GM21576 (cell line): ENCODE measurements around the gene KLHDC7B.
"Not testable (repeated sequence)": the region's sequence is repeated elsewhere in the genome, so short reads cannot be mapped to it uniquely, and the experiment has no call there.

Source experiments
- ATAC-seq: cut with Tn5 transposase; IDR thresholded peaks from one replicate; pipeline ENCODE4 v1.9.1; 2021; ENCODE audit warnings: mild to moderate bottlenecking, moderate library complexity; ENCODE audit not compliant: unreplicated experiment

Gene KLHDC7B

GRCh38 chr22:50529416-50529896, 16.2 kb upstream of the KLHDC7B start:
- no peak for ATAC-seq

GRCh38 chr22:50529897-50530579, 15.7 kb upstream of the KLHDC7B start, which contains the start of gene TYMP:
TYMP (minus strand) TSS chr22:50530012; CDS start chr22:50529709, 303 bp downstream.
- ATAC-seq: no peak

GRCh38 chr22:50530580-50530876, 15.2 kb upstream of the KLHDC7B start:
- no peak for ATAC-seq

GRCh38 chr22:50530877-50531545, 14.7 kb upstream of the KLHDC7B start:
- ATAC-seq: peak; percentile 21

DNA sequence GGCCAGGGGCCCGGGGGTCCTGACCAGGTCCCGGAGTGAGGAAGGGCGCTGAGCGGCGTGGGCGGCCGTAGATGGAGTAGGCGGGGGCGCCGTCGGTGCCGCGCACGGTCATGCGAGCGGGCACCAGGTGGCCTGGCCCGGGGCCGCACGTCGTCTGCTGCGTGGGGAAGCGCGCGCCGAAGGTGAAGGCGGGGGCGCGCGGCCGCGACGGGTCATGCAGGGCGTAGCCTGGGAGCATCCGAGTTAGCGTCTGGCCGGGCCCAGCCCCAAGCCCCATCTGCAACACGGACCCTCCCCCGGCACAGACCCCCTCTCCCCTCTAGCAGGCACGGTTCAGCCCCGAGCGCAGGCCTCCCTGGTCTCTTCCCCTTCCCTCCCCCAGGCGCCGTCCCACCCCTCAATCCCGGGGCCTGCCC, 14.1 kb upstream of the KLHDC7B start:
- peak; percentile 30 for ATAC-seq

GRCh38 chr22:50531962-50532674, 13.6 kb upstream of the KLHDC7B start:
- no peak for ATAC-seq

GRCh38 chr22:50532824-50533796, 12.6 kb upstream of the KLHDC7B start:
- ATAC-seq: no peak

- not testable (repeated sequence) for ATAC-seq
Observed at GRCh38 chr22:50533856-50534711, 11.6 kb upstream of the KLHDC7B start.

DNA sequence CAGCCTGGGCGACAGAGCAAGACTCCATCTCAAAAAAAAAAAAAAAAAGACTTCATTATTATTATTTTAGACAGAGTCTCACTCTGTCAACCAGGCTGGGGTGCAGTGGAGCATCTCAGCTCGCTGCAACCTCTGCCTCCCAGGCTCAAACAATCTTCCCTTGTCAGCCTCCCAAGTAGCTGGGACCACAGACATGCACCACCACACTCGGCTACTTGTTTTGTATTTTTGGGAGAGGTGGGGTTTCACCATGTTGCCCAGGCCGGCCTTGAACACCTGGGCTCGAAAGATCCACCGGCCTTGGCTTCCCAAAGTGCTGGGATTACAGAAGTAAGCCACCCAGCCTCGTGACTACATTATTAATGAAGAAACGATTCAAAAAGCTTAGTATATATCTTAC, 10.6 kb upstream of the KLHDC7B start:
- no peak for ATAC-seq

GRCh38 chr22:50536226-50536625, 9.5 kb upstream of the KLHDC7B start:
- no peak for ATAC-seq

- ATAC-seq: no peak
Observed at GRCh38 chr22:50537765-50538164, 7.9 kb upstream of the KLHDC7B start.

- no peak for ATAC-seq
Observed at GRCh38 chr22:50540381-50540780, 5.3 kb upstream of the KLHDC7B start.

DNA sequence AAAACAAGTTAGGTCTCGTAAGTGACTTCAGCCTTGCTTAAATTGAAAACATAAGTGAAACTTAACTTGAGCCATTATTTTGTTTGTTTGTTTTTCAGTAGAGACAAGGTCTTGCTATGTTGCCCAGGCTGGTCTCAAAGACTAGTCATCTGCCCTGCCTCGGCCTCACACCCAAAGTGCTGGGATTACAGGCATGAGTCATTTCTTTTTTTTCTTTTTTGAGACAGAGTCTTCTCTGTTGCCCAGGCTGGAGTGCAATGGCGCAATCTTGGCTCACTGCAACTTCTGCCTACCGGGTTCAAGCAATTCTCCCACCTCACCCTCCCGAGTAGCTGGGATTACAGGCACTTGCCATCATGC, 4.1 kb upstream of the KLHDC7B start:
- not testable (repeated sequence) for ATAC-seq

DNA sequence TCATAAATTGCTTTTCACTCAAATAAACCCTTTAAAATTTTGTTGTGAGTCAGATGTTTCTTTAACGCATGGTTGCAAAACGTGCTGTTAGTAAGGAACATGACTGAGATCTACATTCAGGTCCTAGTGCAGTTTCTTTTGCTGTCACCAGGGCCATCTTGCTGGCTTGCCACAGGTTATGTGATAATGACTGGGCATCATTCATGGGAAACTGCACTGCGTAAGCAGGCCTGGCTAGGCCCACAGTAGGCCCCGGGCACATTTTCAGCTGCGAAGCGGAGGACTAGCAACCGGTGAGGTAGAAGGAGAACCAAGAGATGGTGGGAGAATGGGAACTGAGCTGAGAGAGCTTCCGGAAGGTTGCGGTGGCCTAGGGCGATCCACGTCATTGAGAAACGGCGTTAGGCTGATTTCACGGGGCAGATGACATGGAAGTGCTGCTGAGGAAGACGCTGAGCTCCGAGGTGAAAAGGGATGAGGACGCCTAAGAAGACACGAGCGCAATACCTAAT, 3.2 kb upstream of the KLHDC7B start:
- no peak for ATAC-seq

DNA sequence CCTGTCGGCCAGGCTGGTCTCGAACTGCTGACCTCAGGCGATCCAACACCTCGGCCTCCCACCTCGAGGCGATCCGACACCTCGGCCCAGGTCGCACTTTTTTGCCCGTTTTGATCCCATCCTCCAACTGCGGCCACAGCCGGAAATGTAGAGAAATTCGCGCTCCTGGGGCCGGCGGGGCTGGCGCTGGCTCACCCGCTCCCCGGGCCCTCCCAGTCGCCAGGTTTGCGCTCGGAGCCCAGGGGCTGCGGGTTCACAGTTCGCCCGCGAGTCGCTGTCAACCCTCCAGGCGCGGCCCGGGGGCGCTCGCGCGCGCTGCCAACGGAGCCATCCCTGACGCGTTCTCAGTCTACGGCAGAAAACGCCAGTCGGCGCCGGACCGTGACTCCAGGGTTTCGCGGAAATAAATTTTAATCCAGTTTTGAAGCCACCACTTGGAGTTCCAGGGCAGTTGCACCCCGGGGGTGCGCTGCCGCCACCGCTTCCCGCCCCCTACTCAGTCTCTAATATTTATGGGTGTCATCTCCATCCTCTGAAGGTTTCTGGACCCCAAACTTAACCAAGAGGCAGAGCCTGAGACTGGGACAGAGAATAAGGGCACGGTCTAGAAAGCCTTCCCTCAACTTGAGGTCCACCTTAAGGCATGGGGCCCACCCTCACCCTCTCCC, 1.5 kb upstream of the KLHDC7B start:
- ATAC-seq: no peak

DNA sequence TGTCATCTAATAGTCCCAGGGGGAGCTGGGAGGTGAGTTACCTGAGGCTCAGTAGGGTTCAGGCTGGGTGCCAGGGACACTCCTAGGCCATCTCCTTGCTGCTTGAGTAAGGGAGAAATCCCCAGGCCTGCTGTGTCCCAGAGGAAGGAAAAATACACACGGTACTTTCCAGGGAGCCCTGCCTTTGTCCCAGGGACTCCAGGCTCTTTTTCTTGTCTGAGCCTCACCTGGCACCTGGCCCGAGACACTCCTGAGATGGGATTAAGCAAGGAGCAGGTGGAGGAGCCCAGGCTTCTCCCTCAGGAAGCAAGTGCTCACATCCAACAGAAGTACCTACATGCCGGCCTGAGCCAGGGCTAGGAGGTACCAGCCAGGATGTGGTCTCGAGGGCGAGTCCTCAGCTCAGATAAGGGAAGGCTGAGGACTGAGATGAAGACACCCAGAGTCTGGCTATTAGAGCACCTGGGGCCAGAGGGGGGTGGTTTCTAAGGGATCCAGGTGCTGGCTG, 899 bp upstream of the KLHDC7B start:
- ATAC-seq: no peak

- no peak for ATAC-seq
Observed at GRCh38 chr22:50546326-50547262, 895 bp downstream of the KLHDC7B start.
